Measurements from ENCODE around the gene PLXNA2. TPM values are rescaled to one million over a fixed set of nuclear protein-coding genes. Genes with fewer than 3 reads are reported as not detected.

PLXNA2 gene
- total RNA-seq, 1 experiment from 2014 or later: 69.7 TPM

DNA sequence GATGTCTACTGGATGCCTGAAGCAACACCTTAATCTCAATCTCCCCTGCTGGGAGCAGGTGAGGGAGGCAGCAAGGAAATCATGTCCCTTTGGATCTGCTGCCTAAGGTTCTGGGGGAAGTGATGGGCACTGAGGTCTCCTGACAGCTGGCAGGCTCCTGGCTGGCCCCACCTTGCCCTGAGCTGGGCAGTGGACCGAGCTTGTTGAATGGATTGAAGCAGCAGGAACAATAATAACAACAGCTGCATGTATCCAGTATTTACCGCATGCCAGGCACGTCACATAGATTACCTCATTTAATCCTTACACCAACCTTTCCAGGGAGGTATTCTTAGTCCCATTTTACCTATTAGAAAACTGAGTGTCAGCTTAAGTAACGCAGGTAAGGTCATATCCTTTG, 133.9 kb downstream of the PLXNA2 start:
- peaks cover 40% of the 10 kb centered on the region for H3K4me1 Mint-ChIP-seq (ENCODE audit: insufficient read depth, unreplicated experiment)
- H3K27ac Mint-ChIP-seq (ENCODE audit: low read depth, unreplicated experiment): no peak overlapping the region
- intact Hi-C loops (cut with micrococcal nuclease): no loop called here
- TF ChIP-seq, protein P1, sequence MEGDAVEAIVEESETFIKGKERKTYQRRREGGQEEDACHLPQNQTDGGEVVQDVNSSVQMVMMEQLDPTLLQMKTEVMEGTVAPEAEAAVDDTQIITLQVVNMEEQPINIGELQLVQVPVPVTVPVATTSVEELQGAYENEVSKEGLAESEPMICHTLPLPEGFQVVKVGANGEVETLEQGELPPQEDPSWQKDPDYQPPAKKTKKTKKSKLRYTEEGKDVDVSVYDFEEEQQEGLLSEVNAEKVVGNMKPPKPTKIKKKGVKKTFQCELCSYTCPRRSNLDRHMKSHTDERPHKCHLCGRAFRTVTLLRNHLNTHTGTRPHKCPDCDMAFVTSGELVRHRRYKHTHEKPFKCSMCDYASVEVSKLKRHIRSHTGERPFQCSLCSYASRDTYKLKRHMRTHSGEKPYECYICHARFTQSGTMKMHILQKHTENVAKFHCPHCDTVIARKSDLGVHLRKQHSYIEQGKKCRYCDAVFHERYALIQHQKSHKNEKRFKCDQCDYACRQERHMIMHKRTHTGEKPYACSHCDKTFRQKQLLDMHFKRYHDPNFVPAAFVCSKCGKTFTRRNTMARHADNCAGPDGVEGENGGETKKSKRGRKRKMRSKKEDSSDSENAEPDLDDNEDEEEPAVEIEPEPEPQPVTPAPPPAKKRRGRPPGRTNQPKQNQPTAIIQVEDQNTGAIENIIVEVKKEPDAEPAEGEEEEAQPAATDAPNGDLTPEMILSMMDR (IDR thresholded peaks at IDR 0.05; ENCODE audit: unreplicated experiment): no peak
- H3K27me3 Mint-ChIP-seq (ENCODE audit: insufficient read depth, unreplicated experiment): no peaks in the 10 kb centered on the region
- ChIA-PET CTCF (interaction anchor here (0.5 to 20.1 kb wide), 11 partner anchors 10 to 957 kb away, joined by 3 to 336 read pairs (median 3); partner anchors contain the start of gene PLXNA2), POLR2A (interaction anchor here (0.6 to 2.2 kb wide), 7 partner anchors 12 to 1245 kb away, joined by 3 to 14 read pairs (median 3); partner anchors contain the start of gene PLXNA2)
- no peak overlapping the region for H3K4me3 Mint-ChIP-seq (ENCODE audit: unreplicated experiment)
- peaks cover 8% of the 10 kb centered on the region for H3K36me3 Mint-ChIP-seq (ENCODE audit: insufficient read depth, unreplicated experiment)
- BruUV-seq (replicated peaks): no TSS peak
- no peaks in the 10 kb centered on the region for H3K9me3 Mint-ChIP-seq (ENCODE audit: unreplicated experiment)
- DNase-seq (ENCODE audit: unreplicated experiment): no peak

DNA sequence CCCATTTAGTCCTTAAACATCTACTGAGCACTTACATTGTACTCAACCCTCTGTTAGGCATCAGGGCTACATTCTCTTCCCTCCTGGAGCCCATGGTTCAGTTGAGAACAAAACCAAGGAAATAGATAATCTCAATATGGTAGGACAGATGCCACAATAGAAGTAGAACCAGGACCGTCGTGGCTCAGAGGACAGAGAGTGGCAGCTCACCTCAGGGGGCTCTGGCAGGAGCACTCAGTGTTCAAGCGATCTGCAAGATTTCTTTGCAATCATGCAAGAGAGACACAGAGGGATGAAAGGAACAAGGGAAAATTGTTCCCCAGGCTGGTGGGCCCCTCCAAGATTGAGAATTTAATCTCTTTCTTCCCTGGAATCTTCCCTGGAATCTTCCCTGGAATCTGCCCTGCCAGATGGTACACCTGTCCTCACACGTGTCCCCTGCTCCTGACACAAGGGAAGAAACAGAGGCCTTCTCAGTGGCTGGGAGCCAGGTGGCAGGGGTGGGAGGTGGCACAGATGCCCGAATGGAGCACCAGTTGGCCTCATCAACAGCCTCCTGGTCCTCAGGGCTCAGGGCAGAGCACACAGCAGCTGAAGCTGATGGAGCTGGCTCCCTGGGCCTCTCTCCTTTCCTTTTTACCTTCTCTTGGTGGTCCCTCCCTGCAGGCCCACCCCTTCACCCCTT, 135.4 kb downstream of the PLXNA2 start:
- no peaks in the 10 kb centered on the region for H3K27me3 Mint-ChIP-seq (ENCODE audit: insufficient read depth, unreplicated experiment)
- H3K9me3 Mint-ChIP-seq (ENCODE audit: unreplicated experiment): no peaks in the 10 kb centered on the region
- TF ChIP-seq, protein P1 (IDR thresholded peaks at IDR 0.05; ENCODE audit: unreplicated experiment): no peak
- H3K4me1 Mint-ChIP-seq (ENCODE audit: insufficient read depth, unreplicated experiment): peaks cover 40% of the 10 kb centered on the region
- BruUV-seq (replicated peaks): no TSS peak
- peak overlapping the region; percentile 69 for H3K27ac Mint-ChIP-seq (ENCODE audit: low read depth, unreplicated experiment)
- ChIA-PET POLR2A (interaction anchor here (0.6 to 2.2 kb wide), 7 partner anchors 60 to 167 kb away, joined by 3 to 7 read pairs (median 3); partner anchors contain the start of gene PLXNA2), CTCF (interaction anchor here (0.7 to 20.1 kb wide), 5 partner anchors 21 to 131 kb away, joined by 3 to 336 read pairs (median 3); partner anchors contain the start of gene PLXNA2)
- peaks cover 13% of the 10 kb centered on the region for H3K36me3 Mint-ChIP-seq (ENCODE audit: insufficient read depth, unreplicated experiment)
- intact Hi-C loops (cut with micrococcal nuclease): loop anchor here (1.0 kb wide), 3 partner anchors 24 to 131 kb away; no protein-coding TSS in a partner anchor
- DNase-seq (ENCODE audit: unreplicated experiment): no peak
- H3K4me3 Mint-ChIP-seq (ENCODE audit: unreplicated experiment): no peak overlapping the region

DNA sequence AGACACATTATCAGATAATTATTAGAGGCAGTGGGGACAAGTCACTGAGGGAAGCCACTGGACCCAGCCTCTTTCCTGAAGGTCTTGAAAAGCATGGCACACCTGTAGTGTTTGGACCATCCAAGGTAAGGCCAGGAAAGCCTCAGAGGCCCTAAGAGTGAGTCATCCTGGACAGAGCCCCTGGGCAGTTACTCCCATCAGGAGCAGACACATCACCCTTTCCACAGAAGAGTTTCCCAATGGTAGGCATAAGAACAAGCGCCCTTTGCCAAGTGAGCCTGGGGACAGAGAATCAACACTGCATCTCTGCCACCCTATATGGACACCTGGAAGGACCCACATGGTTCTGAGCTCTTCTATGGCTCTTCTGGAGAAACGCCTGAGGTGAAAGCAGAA, 136.0 kb downstream of the PLXNA2 start:
- H3K9me3 Mint-ChIP-seq (ENCODE audit: unreplicated experiment): no peaks in the 10 kb centered on the region
- BruUV-seq (replicated peaks): no TSS peak
- CTCF ChIA-PET: interaction anchor here (0.7 to 20.1 kb wide), 5 partner anchors 21 to 132 kb away, joined by 3 to 336 read pairs (median 3); partner anchors contain the start of gene PLXNA2
- intact Hi-C loops (cut with micrococcal nuclease): loop anchor here (1.0 kb wide), 3 partner anchors 24 to 131 kb away; no protein-coding TSS in a partner anchor
- H3K27ac Mint-ChIP-seq (ENCODE audit: low read depth, unreplicated experiment): peak overlapping the region; percentile 69
- peaks cover 13% of the 10 kb centered on the region for H3K36me3 Mint-ChIP-seq (ENCODE audit: insufficient read depth, unreplicated experiment)
- H3K27me3 Mint-ChIP-seq (ENCODE audit: insufficient read depth, unreplicated experiment): no peaks in the 10 kb centered on the region
- POLR2A ChIA-PET: interaction anchor here (0.6 to 2.2 kb wide), 7 partner anchors 61 to 166 kb away, joined by 3 to 7 read pairs (median 3); partner anchors contain the start of gene PLXNA2
- TF ChIP-seq, protein P1 (IDR thresholded peaks at IDR 0.05; ENCODE audit: unreplicated experiment): no peak
- H3K4me3 Mint-ChIP-seq (ENCODE audit: unreplicated experiment): peak overlapping the region; percentile 28
- peaks cover 41% of the 10 kb centered on the region for H3K4me1 Mint-ChIP-seq (ENCODE audit: insufficient read depth, unreplicated experiment)
- peak; percentile 100 for DNase-seq (ENCODE audit: unreplicated experiment)
